NCI-H1105 (cell line): ENCODE measurements around the gene CDH5.
"Not testable (repeated sequence)": the region's sequence is repeated elsewhere in the genome, so short reads cannot be mapped to it uniquely, and the experiment has no call there.

Experiments
- DNase-seq: peaks from one replicate; lab custom pipeline; 2025; lab: John Stamatoyannopoulos, UW

Gene CDH5

DNA sequence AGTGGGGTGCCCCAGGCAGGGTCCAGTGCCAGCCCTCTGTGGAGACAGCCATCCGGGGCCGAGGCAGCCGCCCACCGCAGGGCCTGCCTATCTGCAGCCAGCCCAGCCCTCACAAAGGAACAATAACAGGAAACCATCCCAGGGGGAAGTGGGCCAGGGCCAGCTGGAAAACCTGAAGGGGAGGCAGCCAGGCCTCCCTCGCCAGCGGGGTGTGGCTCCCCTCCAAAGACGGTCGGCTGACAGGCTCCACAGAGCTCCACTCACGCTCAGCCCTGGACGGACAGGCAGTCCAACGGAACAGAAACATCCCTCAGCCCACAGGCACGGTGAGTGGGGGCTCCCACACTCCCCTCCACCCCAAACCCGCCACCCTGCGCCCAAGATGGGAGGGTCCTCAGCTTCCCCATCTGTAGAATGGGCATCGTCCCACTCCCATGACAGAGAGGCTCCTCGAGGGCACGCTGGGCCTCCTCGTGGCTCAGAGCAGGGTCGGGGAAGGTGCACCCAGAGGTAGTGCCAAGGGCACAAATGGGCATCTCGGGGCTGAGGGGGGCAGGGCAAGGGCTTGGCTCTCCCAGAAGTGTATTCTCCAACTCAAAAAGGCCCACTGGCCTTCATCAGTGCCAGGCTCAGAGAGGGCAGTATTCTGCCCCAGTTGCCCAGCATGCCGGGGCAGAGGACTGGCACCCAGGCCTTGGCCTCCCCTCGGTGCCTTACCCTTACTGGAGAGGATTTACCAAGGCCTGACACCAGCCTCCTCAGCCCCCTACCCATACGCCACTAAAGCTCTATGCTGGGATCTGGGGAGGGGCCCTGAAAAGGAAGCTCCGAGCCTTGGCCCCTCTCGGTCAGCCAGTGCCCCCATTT lies at the start of gene CDH5:
Gene CDH5, plus strand, starts transcription at position 259 of the 867 bp plus-strand sequence. CDS start 12,647 bp downstream, outside the sequence.
- no peak for DNase-seq

GRCh38 chr16:66318505-66318904 lies 48.0 kb upstream of the CDH5 start:
- DNase-seq: no peak

GRCh38 chr16:66320774-66321173 lies 45.7 kb upstream of the CDH5 start:
- no peak for DNase-seq

GRCh38 chr16:66322174-66322573 lies 44.3 kb upstream of the CDH5 start:
- no peak for DNase-seq

- no peak for DNase-seq
Observed at GRCh38 chr16:66324815-66325515, 41.5 kb upstream of the CDH5 start.

DNA sequence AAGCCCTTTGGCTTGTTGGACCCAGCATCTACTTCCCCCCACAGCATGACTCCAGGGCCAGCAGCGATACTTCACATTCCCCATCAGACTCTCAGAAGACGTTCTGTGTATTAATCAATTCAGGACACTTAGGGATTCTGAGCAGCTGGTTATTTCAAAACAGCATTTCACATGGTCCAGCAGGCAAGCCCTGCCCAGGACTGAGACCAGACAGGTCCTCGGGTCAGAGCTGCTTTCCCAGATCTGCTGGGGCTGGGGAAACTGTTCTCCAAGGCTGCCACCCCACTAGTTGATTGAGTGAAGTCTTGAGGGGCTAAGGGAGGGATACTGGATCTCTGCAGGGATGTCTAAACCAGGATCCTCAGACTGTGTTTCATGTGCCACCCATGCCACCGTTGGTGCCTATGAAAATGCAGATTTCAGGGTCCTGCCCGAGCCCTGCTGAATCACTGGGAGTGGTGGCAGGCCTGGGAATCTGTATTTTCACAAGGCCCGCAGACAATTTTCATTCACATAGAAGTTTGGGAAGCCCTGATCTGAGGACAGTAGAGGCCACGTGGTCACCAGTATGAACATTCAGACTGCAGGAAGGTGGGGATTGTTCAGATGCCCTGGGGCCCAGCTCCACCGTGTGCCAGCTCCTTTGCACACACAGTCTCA lies 40.6 kb upstream of the CDH5 start:
- no peak for DNase-seq

DNA sequence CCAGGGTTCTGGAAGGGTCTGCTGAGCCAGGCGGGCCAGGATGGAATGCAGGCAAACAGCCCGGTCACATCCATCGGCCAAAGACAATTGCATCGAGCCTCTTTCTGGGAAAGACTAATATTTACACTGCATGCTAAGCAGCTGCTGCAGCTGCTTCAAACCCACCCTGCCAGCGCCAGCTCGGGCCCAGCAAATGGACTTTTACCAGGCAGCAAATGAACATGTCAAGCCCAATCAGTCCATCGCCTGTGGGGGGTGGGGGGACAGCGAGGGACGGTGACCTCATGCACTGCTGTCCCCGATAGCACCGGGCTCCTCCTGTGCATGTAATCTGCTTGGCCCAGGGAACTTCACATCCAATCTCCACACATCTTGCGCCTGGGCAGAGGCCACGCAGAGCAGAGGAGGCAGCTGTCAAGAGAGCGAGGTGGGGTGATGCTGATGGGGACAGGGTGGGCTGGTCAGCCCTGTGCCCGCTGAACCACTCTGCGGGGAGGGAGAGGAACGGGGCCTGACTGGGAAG lies 39.4 kb upstream of the CDH5 start:
- peak; percentile 38 for DNase-seq

DNA sequence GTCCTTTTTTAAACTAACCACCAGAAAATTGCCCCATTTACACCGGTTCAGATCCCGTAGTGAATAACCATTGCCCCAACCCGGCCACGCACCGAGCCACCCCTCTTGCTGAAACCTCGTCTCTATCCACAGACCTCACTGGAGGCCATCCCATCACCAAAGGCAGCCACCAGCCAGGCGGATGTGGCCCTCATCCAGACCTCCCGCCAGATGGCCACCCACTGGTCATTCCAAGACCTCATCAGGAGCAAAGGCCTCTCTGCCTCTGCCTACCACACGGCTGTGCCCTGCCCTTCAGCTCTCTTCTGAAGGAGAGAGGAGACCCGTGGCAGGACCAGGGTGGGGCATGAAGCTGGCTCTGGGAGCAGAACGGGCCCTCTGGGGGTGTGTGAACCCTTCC lies 38.2 kb upstream of the CDH5 start:
- DNase-seq: no peak

DNA sequence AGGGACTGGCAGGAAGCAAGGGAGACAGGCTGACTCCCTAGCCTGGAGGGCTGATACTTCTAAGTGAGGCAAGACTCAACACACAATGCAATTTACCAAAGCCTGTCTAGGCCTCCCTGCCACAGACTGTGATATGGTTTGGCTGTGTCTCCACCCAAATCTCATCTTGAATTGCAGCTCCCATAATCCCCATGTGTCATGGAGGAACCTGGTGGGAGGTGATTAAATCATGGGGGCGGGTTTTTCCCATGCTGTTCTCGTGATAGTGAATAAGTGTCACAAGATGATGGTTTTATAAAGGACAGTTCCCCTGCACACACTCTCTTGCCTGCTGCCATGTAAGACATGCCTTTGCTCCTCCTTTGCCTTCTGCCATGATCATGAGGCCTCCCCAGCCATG lies 35.0 kb upstream of the CDH5 start:
- DNase-seq: not testable (repeated sequence)

DNA sequence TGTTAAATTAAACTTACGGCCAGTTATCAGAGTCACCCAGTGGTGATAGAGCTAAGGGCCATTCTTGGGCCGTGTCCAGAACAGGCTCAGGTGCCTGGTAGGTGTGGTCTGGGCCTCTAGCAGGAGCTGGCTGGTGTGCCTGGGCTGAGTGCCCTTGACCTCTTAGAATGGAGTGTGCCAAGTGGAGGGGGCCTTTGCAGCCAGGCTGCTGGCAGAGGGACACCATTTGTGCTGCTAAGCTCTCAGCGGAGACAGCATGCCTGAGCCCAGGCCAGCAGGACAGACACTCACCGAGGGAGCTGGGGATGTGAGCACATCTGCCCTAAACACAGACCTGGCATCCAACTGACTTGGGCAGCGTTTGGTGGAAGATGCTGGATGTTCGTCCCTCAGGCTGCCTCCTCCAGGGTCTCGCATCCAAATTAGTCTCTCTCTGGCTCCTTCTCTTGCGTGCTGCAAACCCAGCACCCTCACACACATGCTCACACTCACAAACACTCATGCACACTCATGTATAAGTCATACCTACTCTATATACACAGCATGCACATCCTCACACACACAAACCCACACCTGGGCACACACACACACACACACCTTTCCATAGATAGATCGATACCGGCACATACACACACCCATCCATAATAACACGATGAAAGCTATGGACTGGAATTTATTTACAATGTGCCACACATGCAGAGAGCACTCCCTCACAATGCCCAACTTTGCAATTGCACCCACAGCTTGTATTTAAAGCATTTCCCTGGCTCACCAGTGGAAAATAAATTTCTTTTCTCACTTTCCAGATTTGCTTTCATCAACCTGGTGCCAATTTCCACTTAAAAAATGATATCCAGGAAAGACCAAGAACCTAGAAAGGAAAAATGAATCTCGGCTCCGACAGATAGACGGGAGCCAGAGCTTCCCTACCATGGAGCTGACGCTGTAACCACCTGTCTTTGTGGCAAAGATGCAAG lies 33.6 kb upstream of the CDH5 start:
- no peak for DNase-seq

GRCh38 chr16:66334853-66335574 lies 31.5 kb upstream of the CDH5 start:
- DNase-seq: peak; percentile 33

DNA sequence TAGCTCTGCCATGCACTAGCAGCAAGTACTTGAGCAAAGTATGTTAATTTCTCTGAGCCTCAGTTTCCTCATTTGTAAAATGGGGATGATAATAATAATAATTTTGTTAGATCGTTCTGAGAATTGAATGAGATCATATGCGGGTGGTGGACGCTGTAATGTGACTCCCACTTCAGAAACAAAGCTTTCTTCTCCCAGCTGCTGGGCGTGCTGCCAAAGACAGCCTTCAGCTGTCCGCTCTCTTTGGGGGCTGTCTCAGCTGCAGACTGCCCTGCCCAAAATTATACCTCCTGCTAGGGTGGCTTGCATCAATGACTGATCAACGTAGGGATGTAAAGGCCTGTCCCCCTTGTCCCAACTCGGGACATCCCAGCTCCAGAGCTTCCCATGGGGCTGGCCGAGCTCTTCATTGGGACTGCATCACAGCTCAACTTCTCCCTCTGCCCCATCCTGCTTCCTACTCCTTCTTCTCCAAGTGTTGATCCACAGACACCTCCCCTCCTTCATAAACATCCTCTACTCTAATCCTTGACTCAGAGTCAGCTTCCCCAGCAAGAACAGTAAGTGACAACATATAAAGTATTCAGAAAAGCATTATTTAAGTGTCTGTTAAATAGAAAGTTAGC lies 30.7 kb upstream of the CDH5 start:
- DNase-seq: peak; percentile 73

GRCh38 chr16:66337463-66338188 lies 28.9 kb upstream of the CDH5 start:
- no peak for DNase-seq

DNA sequence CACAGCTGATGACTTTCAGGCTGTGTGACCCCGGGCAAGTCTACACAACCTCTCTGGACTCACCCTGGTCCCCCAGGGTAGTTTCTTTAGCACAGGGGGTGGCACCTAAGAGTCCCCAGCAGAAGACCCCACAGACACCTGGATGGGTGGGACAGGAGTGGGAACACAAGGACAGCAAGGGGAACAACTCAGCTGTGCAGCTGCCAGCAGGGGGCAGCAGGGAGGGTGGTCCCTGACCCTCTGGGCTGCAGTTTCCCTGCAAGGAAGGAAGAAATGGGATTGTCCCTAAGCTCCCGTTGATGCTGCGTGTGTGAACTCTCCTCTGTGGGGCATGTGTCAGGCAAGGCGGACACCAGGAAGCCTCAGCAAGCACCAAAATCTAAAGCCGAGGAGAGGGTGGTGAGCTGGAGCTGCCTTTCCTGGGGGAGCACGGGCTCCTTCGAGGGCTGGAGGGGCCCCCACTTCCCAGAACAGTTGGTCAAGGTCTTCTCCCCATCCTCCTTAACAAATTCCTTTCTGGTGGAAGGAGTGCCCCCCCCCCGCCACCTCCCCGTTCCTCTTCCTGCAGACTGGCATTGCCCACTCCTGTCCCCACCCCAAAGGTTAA lies 24.1 kb upstream of the CDH5 start:
- DNase-seq: no peak

- DNase-seq: peak; percentile 3
Observed at GRCh38 chr16:66344533-66345145, 21.9 kb upstream of the CDH5 start.

- DNase-seq: no peak
Observed at GRCh38 chr16:66346221-66346620, 20.3 kb upstream of the CDH5 start.

GRCh38 chr16:66352304-66352703 lies 14.2 kb upstream of the CDH5 start:
- DNase-seq: no peak

GRCh38 chr16:66353055-66353454 lies 13.4 kb upstream of the CDH5 start:
- no peak for DNase-seq
